HUDEP-2 (cell line): ENCODE data around the gene IGSF5.

Experiments
- DNase-seq, 76 experiments: peaks; one replicate each; lab custom pipeline; 2025; ENCODE audit not compliant: unreplicated experiment in 76 of 76; lab: John Stamatoyannopoulos, UW

The IGSF5 gene

DNA sequence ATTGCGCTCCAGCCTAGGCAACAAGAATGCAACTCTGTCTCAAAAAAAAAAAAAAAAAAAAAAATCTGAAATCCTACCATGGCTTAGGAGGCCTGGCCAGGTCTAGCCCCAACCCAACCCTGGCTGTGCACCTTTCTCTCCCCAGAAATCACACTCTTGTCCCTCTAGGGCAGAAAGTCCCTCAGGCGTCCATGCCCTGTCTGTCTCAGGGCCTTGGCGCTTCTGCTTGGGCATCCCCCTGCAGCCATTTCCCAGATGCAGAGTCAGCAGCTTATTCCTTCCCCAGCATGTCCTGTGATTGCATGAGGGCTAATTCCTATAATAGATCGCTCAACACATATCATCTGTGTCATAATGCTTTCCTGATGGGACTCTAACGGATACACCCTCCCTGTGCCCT, 65.0 kb downstream of the IGSF5 start:
- DNase-seq, result no peak

DNA sequence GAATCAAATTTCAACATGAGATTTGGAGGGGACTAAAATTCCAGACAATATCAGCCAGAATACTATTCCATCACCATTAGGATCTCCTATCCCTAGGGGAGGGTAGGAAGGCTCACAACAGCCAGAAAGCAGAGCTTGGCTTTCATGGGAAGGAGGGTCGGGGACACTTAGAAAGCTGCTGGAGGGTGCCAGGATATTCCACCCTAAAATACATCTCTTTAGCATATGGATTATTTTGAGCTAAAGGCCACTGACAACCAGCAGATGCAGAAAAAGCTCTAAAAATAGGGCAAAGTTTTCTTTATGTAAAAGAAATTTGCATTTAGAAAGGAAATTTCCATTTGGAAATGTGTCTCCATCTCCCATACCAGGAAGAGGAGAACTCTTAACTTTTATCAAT, 68.0 kb downstream of the IGSF5 start:
- no peak for DNase-seq

DNA sequence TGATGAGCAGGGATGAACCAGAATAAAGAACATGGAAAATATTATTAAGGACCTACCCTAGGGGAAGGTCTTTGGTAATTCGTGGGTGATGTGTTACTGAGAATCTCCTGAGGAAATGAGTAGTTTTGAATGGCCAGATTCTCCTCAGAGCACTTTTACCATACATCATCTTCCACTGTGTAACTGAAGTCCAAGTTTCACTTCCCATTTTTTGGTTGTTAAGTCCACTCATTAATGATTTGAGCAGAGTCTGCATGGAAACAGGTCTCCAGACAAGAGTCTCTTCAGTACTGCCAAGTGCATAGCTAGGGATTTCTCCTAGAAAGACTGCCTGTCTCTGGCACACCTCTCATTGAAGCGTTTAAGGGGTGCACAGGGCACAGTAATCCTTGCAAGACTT, 73.6 kb downstream of the IGSF5 start:
- no peak for DNase-seq

DNA sequence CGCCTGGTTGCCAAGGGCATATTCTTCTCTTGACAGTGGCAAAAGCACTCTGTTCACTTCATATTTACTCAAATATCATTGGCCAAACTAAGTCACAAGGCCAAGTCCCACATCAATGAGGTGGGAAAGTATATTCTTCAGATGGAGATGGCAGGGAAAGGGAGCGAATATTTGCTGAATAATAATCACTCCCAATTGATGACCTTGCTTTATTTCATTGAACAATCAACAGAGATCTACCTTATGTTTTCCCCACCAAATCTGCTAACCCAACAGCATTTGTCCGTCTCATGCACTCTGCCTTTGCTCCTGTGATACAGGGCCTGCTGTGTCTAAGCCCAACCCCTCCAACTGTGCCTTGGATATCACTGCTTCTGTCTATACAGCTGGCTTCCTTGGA, 77.1 kb downstream of the IGSF5 start:
- DNase-seq, result no peak

DNA sequence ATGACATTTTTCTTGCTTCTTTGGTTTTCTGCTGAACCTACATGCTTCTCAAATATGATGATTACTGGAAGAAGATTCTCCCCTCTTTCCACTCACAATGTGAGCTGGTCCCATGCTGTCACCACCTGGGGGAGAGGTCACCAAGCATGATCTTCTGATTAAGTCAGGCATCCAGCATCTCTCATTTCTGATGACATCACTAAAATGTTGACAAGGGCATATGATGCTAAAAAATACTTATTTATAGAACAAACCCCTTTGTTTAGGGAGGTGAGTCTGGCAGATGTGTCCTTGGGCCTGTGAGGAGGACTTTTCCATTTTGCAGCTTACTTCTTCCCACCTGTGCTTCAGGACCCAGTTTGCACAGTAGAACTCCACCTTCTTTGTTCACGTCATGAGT, 80.3 kb downstream of the IGSF5 start:
- DNase-seq, result no peak

DNA sequence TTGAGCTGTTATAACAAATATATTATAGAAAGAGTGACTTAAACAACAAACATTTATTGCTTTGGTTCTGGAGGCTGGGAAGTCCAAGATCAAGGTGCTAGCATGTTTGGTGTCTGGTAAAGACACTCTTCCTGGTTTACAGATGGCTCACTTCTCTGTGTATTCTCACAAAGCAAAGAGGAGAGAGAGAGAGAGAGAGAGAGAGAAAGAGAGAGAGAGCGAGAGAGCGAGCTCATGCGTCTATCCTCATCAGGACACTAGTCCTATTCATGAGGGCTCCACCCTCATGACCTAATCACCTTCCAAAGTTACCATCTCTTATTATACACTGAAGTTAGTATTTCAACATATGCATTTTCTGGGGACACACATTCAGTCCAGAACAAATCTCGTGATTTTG, 89.6 kb downstream of the IGSF5 start:
- no peak for DNase-seq

DNA sequence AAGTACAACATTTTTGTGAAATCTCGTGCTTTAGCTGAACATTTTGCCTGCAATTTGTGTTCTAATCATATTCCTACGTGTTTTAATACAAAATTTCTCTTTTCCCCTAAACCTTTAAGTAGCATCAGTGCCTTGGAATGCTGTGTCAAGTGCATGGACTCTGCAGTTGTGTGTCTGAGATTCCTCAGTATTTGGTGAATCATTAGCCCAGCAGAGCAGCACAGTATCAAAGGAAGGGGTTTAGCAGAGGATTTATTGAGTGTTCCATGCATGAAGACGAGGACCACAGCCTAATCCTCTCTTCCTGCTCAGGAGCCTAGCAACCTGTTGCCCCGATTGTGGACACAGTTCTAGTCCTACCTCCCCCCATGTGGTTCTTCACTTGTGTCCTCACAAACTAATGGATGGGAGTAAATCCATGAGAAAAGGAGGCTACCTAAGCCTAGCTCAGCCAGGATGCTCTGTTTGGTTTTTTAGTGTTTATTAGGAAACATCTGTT, 92.9 kb downstream of the IGSF5 start:
- DNase-seq, result no peak

DNA sequence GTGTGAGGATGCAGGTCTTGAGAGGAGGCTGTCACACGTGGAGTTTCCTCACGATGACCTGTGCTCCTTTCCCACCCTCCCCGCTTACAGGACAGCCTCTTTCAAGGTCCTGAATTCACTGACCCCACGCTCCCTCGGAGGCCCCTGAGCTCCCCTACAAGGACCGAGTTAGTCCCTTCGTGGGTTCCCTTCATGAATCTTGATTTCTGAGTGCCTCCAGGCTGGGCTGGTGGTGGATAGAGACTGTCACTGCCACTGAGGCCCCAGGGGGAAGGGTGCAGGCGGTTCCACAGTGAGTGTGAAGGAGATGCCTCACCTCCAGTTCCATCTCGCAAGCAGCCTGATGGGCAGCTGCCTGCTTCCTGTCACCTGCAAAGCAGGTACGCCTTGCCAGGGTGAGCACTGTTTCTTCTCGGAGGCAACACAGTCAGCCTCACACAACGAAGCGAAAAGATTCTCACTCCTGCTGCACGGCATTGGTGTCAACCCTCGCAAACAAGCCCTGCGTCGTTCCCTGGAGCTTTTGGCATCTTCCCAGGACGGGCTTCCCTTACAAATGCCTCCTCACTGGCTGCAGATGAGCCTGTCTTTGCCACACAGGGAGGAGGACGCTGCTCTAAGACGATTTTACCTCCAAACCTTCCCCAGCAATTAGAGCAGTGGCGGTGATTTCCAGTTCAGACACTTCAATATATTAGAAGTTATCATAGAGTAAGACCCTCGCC, 95.6 kb downstream of the IGSF5 start:
- no peak for DNase-seq

DNA sequence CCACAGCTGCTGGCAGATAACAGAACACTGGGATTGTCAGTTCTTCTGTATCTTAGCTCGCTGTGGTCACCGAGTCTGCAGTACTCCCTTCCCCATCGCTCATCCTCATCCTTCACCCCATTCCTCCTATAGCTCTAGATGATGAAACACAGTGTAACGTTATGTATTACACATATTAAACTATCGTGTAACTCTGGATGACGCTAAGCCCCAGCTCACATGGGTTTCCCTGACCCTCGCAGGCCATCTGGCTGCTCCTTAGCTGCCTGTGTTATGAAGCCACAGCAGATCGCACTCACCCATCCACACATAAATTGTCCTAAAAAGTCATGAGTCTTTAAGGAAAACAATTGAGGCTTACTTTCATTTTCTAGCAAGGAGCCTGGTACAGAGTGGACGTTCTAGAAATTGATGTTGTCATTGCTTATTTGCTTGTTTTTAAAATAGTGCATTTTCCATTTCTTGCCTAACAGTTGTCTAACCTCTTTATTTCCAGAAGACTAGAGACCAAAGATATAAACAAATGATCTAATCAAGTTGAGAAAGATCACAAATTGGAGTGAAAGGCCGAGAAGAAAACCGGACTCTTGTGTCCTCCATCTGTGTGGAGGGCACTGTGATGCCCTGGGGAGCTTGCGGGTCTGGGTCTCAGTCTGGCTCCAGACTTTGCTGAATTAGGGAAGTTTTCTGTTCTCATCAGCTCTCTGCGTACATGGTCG, 97.9 kb downstream of the IGSF5 start:
- no peak for DNase-seq

DNA sequence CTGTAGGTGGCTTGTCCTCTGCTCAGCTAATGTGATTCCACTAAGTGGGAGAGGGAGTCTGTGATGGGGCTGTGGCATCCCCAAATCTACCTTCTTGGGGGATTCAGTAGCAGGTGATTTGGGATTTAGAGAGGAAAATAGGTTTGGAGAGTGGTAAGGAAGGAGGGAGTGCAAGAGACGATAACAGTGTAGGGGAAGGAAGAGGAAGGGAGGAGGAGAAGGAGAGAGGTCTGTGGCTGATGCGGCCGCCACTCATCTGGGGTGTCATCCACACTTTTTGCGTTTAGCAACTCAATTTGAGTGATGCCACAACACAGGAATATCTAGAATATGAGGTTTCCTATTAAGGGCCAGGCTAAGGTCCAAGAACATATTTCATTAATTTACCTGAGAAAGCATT, 98.5 kb downstream of the IGSF5 start:
- DNase-seq, result no peak

DNA sequence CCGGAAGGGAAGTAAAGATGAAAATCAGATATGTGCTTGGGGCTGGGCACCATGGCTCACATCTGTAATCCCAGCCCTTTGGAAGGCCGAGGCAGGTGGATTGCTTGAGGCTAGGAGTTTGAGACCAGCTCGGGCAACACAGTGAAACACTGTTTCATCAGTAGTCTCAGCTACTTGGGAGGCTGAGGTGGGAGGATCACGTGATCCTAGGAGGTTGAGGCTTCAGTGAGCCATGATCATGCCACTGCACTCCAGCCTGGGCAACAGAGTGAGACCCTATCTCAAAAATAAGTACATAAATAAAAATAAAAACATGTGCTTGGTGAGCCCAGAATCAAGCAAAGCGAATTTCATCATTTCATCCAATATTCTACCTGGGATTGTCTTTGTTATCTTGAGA, 98.9 kb downstream of the IGSF5 start:
- no peak for DNase-seq

DNA sequence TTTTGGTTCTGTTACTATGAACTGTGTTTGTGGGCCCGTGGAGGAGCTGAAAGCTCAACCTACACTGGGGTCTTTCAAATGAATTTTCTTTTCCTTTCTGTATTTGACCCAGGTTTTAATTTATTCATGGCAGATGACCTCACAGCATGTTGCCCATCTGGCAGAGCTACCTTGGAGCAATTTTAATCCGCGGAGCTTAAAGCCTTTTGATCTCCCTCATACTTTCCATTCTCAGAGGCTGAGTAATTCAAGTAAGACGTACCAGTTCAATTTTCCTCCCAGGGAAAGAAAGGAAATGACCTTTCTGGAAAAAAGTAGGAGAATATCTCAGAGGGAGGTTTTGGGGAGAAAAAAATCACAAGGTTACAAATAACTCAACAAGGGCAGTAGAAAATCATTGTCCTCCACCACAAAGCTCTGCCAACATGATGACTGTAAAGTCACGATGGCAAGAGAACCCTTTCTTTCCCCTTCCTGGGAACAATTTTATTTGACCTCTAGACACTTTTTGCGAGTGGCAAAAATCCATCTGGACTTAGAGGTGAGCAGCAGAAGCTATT, 100.7 kb downstream of the IGSF5 start:
- DNase-seq, result no peak

DNA sequence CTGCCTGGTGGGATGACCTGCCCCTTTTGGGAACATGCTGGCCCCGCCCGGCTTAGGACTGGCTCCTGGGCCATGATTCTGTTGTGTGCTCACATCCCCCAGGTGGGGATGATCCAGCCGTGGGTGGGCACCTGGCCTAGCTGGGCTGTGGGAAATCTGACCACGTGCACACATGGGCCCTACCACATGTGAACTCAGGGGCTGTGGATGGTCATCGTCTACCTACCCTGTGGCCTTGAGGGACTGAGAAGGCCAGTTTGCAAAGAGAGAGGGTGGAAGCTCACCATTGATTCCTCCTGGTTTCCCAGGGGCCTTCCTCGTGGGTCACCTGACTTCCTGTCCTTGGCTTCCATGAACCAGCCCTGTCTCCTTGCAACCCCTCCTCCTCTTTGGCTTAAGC, 102.9 kb downstream of the IGSF5 start:
- no peak for DNase-seq

DNA sequence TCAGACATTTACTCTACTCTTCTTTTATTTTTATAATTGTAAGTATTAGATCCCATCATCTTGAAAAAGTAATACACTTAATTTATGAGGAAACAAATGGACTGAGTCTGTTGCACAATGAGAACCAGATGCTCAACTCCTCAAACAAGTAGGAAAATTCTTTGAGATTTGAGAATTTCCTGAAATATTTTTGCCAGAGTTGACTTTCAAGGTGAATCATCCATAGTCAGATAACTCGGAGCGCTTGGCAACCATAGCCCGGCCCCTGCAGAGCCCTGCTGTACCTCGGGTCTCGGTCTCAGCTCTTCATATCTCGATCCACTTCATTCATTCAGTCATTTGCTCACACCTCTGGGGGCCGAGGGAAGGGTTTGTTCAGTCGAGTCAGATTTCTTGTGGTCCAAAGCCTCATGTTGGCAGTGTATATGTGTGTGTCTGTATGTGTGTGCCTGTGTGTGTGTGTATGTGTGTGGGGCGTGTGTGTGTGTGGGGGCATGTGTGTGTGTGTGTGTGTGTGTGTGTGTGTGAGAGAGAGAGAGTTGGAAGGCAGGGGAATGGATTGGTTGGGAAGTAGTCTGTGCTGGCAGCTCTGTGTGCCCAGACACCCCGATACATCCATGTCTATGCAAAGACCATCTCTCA, 104.2 kb downstream of the IGSF5 start:
- no peak for DNase-seq

DNA sequence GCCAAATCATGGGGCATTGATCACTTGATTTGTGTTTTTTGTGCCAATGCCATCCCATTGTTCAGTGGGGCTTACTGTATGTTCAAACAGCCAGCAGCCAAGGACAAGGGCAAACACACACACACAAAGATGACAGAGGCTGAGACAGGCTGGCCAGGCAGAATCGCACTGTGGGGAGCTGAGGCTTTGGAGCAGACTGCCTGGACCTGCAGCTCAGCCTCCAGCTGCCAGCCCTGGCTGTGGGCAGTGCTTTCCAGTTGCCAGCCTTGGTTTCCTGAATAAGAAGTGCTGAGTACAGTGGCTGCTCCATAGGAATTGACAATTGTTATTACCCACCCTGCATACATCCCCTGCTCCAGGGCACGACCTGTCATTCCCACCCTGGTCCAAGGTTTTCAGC, 105.3 kb downstream of the IGSF5 start:
- no peak for DNase-seq

DNA sequence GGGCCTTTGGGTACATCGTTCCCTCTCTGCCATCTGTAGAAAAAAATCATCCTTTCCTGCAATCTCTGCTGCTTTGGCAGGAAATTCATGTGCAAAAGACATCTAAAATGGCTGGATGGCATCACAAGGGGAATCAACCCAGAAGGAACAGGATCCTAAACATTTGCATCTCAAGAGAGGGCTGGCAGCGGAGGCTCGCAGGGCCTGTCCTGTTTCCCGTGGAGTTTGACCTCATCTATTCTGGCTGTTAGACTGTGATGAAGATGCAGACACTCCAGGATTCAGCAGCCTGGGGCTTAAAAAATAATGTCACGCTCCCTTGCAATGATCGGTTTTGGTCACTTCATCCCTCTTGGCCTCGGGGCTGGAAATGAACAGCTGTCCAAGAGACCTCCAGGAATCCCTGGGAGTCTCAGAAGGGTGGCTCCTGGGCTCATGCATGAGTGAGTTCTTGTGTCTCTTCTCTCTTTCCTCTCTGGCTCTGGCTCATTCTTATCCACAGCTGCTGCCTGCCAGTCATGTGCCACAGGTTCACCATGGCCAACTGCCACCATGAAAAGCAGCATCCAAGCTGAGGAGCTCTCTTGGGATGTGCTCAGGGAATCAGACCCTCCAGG, 106.1 kb downstream of the IGSF5 start:
- DNase-seq, result no peak
